K562 (cell line): ENCODE results near the gene CTDSPL. TPM values are rescaled to one million over a fixed set of nuclear protein-coding genes. Genes with fewer than 3 reads are reported as not detected.

Experiments used
- FOS ChIP-seq: IDR thresholded peaks from 3 replicates; pipeline ENCODE4 v1.6.1; 2011; ENCODE audit not compliant: insufficient read length; ENCODE audit errors: extremely low read depth
- HEY1 ChIP-seq: fragments of 250-450 bp; sonication (Bioruptor Pico); IDR thresholded peaks from 2 replicates; pipeline ENCODE4 v1.5.0; 2020; ENCODE audit warnings: mild to moderate bottlenecking, moderate library complexity, borderline replicate concordance
- NFYB ChIP-seq: IDR thresholded peaks from 2 replicates; pipeline ENCODE4 v1.6.1; 2011; ENCODE audit warnings: mild to moderate bottlenecking, moderate library complexity; ENCODE audit not compliant: insufficient read length; ENCODE audit errors: extremely low read depth
- OTX1 ChIP-seq: fragments of 450-650 bp; formaldehyde crosslinking; IDR thresholded peaks from 2 replicates; pipeline ENCODE4 v1.4.0; 2022; ENCODE audit warnings: mild to moderate bottlenecking
- ZBTB7A ChIP-seq: IDR thresholded peaks from 2 replicates; pipeline ENCODE4 v1.6.1; 2011; ENCODE audit warnings: low read depth, mild to moderate bottlenecking, low read length, moderate library complexity, borderline replicate concordance; ENCODE audit not compliant: control insufficient read depth
- ZNF174 ChIP-seq: fragments of 250-450 bp; sonication (Bioruptor Pico); IDR thresholded peaks from 2 replicates; pipeline ENCODE4 v1.4.0; 2020; ENCODE audit warnings: mild to moderate bottlenecking
- ZNF232 ChIP-seq: sonication (generic); formaldehyde crosslinking; IDR thresholded peaks from 2 replicates; pipeline ENCODE4 v1.8.0; 2022; ENCODE audit warnings: mild to moderate bottlenecking, missing genetic modification reagents
- polyA plus RNA-seq, 8 experiments: library from polyadenylated mRNA; depleted of rRNA in 4 of 8; stranded (reverse) in 5 of 8; unstranded in 3 of 8; fragments of >200 nt; fragmentation: Nextera tagmentation in 2 of 8; fragmentation: Illumina TruSeq in 1 of 8; extraction: Ambion mirVana in 2 of 8; extraction: Trizol in 1 of 8; gene quantifications; 2 replicates each; pipeline versions ENCODE4 v1.2.1 to v1.2.3, GENCODE V29; 2011 to 2014; ENCODE audit warnings: inconsistent platforms in 1 of 8, missing spikeins in 1 of 8
- total RNA-seq, 7 experiments: library from RNA; depleted of rRNA in 6 of 7; stranded (reverse); fragments of >200 nt in 6 of 7; fragmentation: Illumina TruSeq in 2 of 7; extraction: Trizol in 2 of 7; gene quantifications; 2 replicates each; pipeline versions ENCODE4 v1.2.1 to v1.2.3, GENCODE V29; 2011 to 2021; ENCODE audit warnings: low replicate concordance in 1 of 7
- TF ChIP-seq, protein P1 (sequence below), 2 experiments: IDR thresholded peaks in 1 of 2; conservative IDR thresholded peaks in 1 of 2; 2 replicates each; pipeline ENCODE4 v1.6.1; 2016; ENCODE audit warnings: low read depth in 2 of 2, mild to moderate bottlenecking in 1 of 2, missing compliant biosample characterization in 1 of 2, missing genetic modification characterization in 1 of 2, moderate library complexity in 1 of 2
- TF ChIP-seq, protein P2 (sequence below): fragments of 250-450 bp; sonication (Bioruptor Pico); IDR thresholded peaks from 2 replicates; pipeline ENCODE4 v1.4.0; 2020; ENCODE audit warnings: mild to moderate bottlenecking, moderate library complexity

The CTDSPL gene
- total and polyA plus RNA-seq, 9 of the 15 experiments (the other 6 are each of a cell fraction or from before 2014, with no cell fraction given) = 5.1 to 19.3 (median 11.3) TPM

DNA sequence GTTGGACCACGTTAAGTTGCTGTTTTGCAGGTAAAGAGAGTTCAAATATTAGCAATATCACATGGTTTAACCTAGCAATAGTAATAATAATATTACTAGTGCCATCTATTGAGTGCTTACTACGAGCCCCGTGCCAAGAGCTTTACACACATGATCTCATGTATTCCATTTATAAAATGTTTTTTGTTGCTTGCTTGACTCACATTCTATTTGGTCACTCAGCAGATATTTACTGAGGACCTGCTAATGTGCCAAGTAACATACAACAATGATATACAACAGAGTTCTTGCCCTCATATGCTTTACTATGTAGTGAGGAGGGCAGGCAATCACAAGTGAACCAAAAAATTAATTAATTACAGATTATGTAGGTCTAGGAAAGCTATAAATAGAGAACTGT lies 36.7 kb downstream of the CTDSPL start (continued):
- TF ChIP-seq ZNF232 (CRISPR knock-in tag) (no peak), HEY1 (CRISPR knock-in tag) (no peak), ZBTB7A (no peak), FOS (no peak), OTX1 (CRISPR knock-in tag) (no peak), NFYB (no peak), ZNF174 (CRISPR knock-in tag) (no peak)
- TF ChIP-seq, protein P1, sequence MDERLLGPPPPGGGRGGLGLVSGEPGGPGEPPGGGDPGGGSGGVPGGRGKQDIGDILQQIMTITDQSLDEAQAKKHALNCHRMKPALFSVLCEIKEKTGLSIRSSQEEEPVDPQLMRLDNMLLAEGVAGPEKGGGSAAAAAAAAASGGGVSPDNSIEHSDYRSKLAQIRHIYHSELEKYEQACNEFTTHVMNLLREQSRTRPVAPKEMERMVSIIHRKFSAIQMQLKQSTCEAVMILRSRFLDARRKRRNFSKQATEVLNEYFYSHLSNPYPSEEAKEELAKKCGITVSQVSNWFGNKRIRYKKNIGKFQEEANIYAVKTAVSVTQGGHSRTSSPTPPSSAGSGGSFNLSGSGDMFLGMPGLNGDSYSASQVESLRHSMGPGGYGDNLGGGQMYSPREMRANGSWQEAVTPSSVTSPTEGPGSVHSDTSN (CRISPR knock-in tag; IDR thresholded peaks at IDR 0.05; ENCODE audit: low read depth) = no peak
- TF ChIP-seq, protein P1 (tag; conservative IDR thresholded peaks at IDR 0.05; ENCODE audit: low read depth) = no peak
- TF ChIP-seq, protein P2, sequence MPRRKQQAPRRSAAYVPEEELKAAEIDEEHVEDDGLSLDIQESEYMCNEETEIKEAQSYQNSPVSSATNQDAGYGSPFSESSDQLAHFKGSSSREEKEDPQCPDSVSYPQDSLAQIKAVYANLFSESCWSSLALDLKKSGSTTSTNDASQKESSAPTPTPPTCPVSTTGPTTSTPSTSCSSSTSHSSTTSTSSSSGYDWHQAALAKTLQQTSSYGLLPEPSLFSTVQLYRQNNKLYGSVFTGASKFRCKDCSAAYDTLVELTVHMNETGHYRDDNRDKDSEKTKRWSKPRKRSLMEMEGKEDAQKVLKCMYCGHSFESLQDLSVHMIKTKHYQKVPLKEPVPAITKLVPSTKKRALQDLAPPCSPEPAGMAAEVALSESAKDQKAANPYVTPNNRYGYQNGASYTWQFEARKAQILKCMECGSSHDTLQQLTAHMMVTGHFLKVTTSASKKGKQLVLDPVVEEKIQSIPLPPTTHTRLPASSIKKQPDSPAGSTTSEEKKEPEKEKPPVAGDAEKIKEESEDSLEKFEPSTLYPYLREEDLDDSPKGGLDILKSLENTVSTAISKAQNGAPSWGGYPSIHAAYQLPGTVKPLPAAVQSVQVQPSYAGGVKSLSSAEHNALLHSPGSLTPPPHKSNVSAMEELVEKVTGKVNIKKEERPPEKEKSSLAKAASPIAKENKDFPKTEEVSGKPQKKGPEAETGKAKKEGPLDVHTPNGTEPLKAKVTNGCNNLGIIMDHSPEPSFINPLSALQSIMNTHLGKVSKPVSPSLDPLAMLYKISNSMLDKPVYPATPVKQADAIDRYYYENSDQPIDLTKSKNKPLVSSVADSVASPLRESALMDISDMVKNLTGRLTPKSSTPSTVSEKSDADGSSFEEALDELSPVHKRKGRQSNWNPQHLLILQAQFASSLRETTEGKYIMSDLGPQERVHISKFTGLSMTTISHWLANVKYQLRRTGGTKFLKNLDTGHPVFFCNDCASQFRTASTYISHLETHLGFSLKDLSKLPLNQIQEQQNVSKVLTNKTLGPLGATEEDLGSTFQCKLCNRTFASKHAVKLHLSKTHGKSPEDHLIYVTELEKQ (CRISPR knock-in tag) = no peak
